SKM-1 treated with dmso at 0.1 percent for 144 hours (cell line): ENCODE results near the gene NTF3.
"Not testable (repeated sequence)": the region's sequence is repeated elsewhere in the genome, so short reads cannot be mapped to it uniquely, and the experiment has no call there.

Experiments used
- DNase-seq: peaks from one replicate; lab custom pipeline; 2025; ENCODE audit not compliant: unreplicated experiment; lab: John Stamatoyannopoulos, UW

Gene NTF3

GRCh38 chr12:5524769-5525436 is 93.0 kb downstream of the NTF3 start:
- DNase-seq, result no peak

GRCh38 chr12:5525783-5526367 is 94.0 kb downstream of the NTF3 start:
- DNase-seq, result no peak

- DNase-seq, result no peak
Measured at GRCh38 chr12:5533368-5533767, 101.5 kb downstream of the NTF3 start.

GRCh38 chr12:5534426-5535199 is 102.7 kb downstream of the NTF3 start:
- DNase-seq, result no peak

GRCh38 chr12:5535541-5535940 is 103.6 kb downstream of the NTF3 start:
- no peak for DNase-seq

GRCh38 chr12:5537026-5537615 is 105.2 kb downstream of the NTF3 start:
- not testable (repeated sequence) for DNase-seq

GRCh38 chr12:5537771-5538170 is 105.9 kb downstream of the NTF3 start:
- no peak for DNase-seq
